NT2/D1 (cell line): ENCODE results near the gene HSF2BP.
"Not testable (repeated sequence)": the region's sequence is repeated elsewhere in the genome, so short reads cannot be mapped to it uniquely, and the experiment has no call there.

Source experiments
- DNase-seq: peaks from one replicate; pipeline ENCODE4 v3.0.0-alpha.2; 2011; ENCODE audit warnings: low read depth, low spot score
- H3K27me3 ChIP-seq: 2 replicates; pipeline ENCODE4 v1.6.0; 2011; ENCODE audit warnings: mild to moderate bottlenecking; ENCODE audit not compliant: insufficient read length, insufficient read depth
- H3K36me3 ChIP-seq: 2 replicates; pipeline ENCODE4 v1.6.1; 2011; ENCODE audit warnings: mild to moderate bottlenecking, low read length, mixed read lengths; ENCODE audit not compliant: insufficient read depth, insufficient read length
- H3K4me1 ChIP-seq: 2 replicates; pipeline ENCODE4 v1.5.1; 2011; ENCODE audit not compliant: insufficient read depth, insufficient read length
- H3K4me3 ChIP-seq: 2 replicates; pipeline ENCODE4 v1.5.1; 2011; ENCODE audit warnings: low read depth; ENCODE audit not compliant: insufficient read length
- H3K9ac ChIP-seq: 2 replicates; pipeline ENCODE4 v1.6.0; 2011; ENCODE audit warnings: low read depth; ENCODE audit not compliant: insufficient read length
- H3K9me3 ChIP-seq: 2 replicates; pipeline ENCODE4 v1.5.1; 2011; ENCODE audit warnings: mild to moderate bottlenecking, low read length; ENCODE audit not compliant: insufficient read depth

The HSF2BP gene

GRCh38 chr21:43494279-43495012 is 164.8 kb downstream of the HSF2BP start:
- H3K27me3 ChIP-seq, H3K4me1 ChIP-seq, H3K9ac ChIP-seq, DNase-seq, H3K36me3 ChIP-seq, H3K4me3 ChIP-seq, H3K9me3 ChIP-seq: not testable (repeated sequence)

GRCh38 chr21:43493471-43493870 is 165.8 kb downstream of the HSF2BP start:
- not testable (repeated sequence) for H3K4me1 ChIP-seq

GRCh38 chr21:43488235-43488634 is 171.1 kb downstream of the HSF2BP start:
- not testable (repeated sequence) for H3K4me3 ChIP-seq, H3K27me3 ChIP-seq, H3K9me3 ChIP-seq, H3K36me3 ChIP-seq, H3K9ac ChIP-seq, DNase-seq, H3K4me1 ChIP-seq

More at GRCh38 chr21:43493471-43493870, 165.8 kb downstream of the HSF2BP start:
- DNase-seq, H3K4me3 ChIP-seq, H3K27me3 ChIP-seq, H3K9me3 ChIP-seq, H3K36me3 ChIP-seq, H3K9ac ChIP-seq: not testable (repeated sequence)

- H3K4me3 ChIP-seq, H3K4me1 ChIP-seq, H3K27me3 ChIP-seq, H3K36me3 ChIP-seq, H3K9ac ChIP-seq, DNase-seq, H3K9me3 ChIP-seq: not testable (repeated sequence)
Measured at GRCh38 chr21:43486051-43486450, 173.2 kb downstream of the HSF2BP start.

- not testable (repeated sequence) for DNase-seq, H3K4me1 ChIP-seq, H3K27me3 ChIP-seq, H3K36me3 ChIP-seq, H3K9me3 ChIP-seq, H3K4me3 ChIP-seq, H3K9ac ChIP-seq
Measured at GRCh38 chr21:43485016-43485415, 174.3 kb downstream of the HSF2BP start.

GRCh38 chr21:43479197-43479596 is 180.1 kb downstream of the HSF2BP start:
- H3K9ac ChIP-seq, H3K4me1 ChIP-seq, H3K27me3 ChIP-seq, H3K4me3 ChIP-seq, H3K9me3 ChIP-seq, DNase-seq, H3K36me3 ChIP-seq: not testable (repeated sequence)
